Astrocyte (in vitro differentiated cells and primary cell): ENCODE measurements around the gene ATG13.

ENCODE experiments used
- EZH2 ChIP-seq: IDR thresholded peaks from 2 replicates; pipeline ENCODE4 v1.6.1; 2012; ENCODE audit warnings: mild to moderate bottlenecking, low read length, inconsistent platforms; ENCODE audit not compliant: insufficient read depth
- TF ChIP-seq, protein P1 (sequence below): IDR thresholded peaks from 2 replicates; pipeline ENCODE4 v1.5.1; 2011; ENCODE audit warnings: low read depth, mild to moderate bottlenecking, inconsistent platforms, low read length, moderate library complexity; ENCODE audit not compliant: insufficient read depth

- TF ChIP-seq, protein P1, sequence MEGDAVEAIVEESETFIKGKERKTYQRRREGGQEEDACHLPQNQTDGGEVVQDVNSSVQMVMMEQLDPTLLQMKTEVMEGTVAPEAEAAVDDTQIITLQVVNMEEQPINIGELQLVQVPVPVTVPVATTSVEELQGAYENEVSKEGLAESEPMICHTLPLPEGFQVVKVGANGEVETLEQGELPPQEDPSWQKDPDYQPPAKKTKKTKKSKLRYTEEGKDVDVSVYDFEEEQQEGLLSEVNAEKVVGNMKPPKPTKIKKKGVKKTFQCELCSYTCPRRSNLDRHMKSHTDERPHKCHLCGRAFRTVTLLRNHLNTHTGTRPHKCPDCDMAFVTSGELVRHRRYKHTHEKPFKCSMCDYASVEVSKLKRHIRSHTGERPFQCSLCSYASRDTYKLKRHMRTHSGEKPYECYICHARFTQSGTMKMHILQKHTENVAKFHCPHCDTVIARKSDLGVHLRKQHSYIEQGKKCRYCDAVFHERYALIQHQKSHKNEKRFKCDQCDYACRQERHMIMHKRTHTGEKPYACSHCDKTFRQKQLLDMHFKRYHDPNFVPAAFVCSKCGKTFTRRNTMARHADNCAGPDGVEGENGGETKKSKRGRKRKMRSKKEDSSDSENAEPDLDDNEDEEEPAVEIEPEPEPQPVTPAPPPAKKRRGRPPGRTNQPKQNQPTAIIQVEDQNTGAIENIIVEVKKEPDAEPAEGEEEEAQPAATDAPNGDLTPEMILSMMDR, result no peak
- no peak for TF ChIP-seq EZH2
Measured at GRCh38 chr11:46674463-46675287, 57.3 kb downstream of the ATG13 start.
